Type B pancreatic cell (in vitro differentiated cells): ENCODE data around the gene MAP2. TPM values are rescaled to one million over a fixed set of nuclear protein-coding genes. Genes with fewer than 3 reads are reported as not detected.

ENCODE experiments used
- DNase-seq: peaks from one replicate; pipeline ENCODE4 v3.0.0; 2021; ENCODE audit warnings: mixed read lengths; ENCODE audit not compliant: unreplicated experiment; ENCODE audit errors: extremely low spot score
- H3K27ac Mint-ChIP-seq: 2 replicates; pipeline ENCODE4 v1.8.0; 2021; ENCODE audit warnings: mild to moderate bottlenecking, mixed read lengths
- H3K27me3 Mint-ChIP-seq: 2 replicates; pipeline ENCODE4 v1.8.0; 2021; ENCODE audit warnings: mixed read lengths
- H3K36me3 Mint-ChIP-seq: 2 replicates; pipeline ENCODE4 v1.8.0; 2021; ENCODE audit warnings: mixed read lengths
- H3K4me1 Mint-ChIP-seq: one replicate; pipeline ENCODE4 v1.8.0; 2021; ENCODE audit warnings: mixed read lengths; ENCODE audit not compliant: unreplicated experiment
- H3K4me3 Mint-ChIP-seq: 2 replicates; pipeline ENCODE4 v1.8.0; 2021; ENCODE audit warnings: mild to moderate bottlenecking, mixed read lengths
- H3K9me3 Mint-ChIP-seq: 2 replicates; pipeline ENCODE4 v1.8.0; 2021; ENCODE audit warnings: mixed read lengths
- total RNA-seq: library from RNA; stranded (reverse); gene quantifications from 2 replicates; pipeline ENCODE4 v1.2.1, GENCODE V29; 2021; ENCODE audit warnings: low replicate concordance
- TF ChIP-seq, protein P1 (sequence below): fragments of 200-600 bp; sonication (generic); conservative IDR thresholded peaks from 2 replicates; pipeline ENCODE4 v1.5.0; 2021; ENCODE audit warnings: antibody characterized with exemption, mild to moderate bottlenecking

MAP2 gene
- total RNA-seq, 1 donor from 2014 or later, result 37.5 TPM

GRCh38 chr2:209638346-209638745, 214.5 kb downstream of the MAP2 start:
- TF ChIP-seq, protein P1, sequence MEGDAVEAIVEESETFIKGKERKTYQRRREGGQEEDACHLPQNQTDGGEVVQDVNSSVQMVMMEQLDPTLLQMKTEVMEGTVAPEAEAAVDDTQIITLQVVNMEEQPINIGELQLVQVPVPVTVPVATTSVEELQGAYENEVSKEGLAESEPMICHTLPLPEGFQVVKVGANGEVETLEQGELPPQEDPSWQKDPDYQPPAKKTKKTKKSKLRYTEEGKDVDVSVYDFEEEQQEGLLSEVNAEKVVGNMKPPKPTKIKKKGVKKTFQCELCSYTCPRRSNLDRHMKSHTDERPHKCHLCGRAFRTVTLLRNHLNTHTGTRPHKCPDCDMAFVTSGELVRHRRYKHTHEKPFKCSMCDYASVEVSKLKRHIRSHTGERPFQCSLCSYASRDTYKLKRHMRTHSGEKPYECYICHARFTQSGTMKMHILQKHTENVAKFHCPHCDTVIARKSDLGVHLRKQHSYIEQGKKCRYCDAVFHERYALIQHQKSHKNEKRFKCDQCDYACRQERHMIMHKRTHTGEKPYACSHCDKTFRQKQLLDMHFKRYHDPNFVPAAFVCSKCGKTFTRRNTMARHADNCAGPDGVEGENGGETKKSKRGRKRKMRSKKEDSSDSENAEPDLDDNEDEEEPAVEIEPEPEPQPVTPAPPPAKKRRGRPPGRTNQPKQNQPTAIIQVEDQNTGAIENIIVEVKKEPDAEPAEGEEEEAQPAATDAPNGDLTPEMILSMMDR, result no peak
- no peak overlapping the region for H3K4me3 Mint-ChIP-seq
- no peaks in the 10 kb centered on the region for H3K4me1 Mint-ChIP-seq
- no peaks in the 10 kb centered on the region for H3K9me3 Mint-ChIP-seq
- H3K36me3 Mint-ChIP-seq, result no peaks in the 10 kb centered on the region
- H3K27ac Mint-ChIP-seq, result no peak overlapping the region
- DNase-seq, result no peak
- no peaks in the 10 kb centered on the region for H3K27me3 Mint-ChIP-seq

DNA sequence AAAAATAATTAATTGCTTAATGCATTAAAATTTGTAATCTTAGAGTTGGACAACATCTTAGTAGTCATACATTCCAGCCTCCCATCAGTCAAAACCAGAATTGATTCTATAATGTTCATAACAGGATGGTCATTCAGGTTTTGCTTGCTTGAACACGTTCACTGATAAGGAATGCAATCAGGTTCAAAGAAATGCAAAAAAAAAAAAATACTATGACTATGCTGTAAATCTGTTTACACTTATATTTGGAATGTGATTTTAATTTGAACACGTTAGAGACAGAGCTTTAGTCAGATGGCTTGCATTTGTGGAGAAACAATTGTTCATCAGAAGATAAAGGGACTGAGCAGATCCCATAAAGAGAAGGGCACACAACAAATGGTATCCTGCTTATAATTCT, 216.5 kb downstream of the MAP2 start:
- H3K4me3 Mint-ChIP-seq, result no peak overlapping the region
- TF ChIP-seq, protein P1, result no peak
- no peaks in the 10 kb centered on the region for H3K4me1 Mint-ChIP-seq
- DNase-seq, result no peak
- peak overlapping the region; percentile 32 for H3K27ac Mint-ChIP-seq
- no peaks in the 10 kb centered on the region for H3K9me3 Mint-ChIP-seq
- H3K36me3 Mint-ChIP-seq, result no peaks in the 10 kb centered on the region
- H3K27me3 Mint-ChIP-seq, result no peaks in the 10 kb centered on the region

DNA sequence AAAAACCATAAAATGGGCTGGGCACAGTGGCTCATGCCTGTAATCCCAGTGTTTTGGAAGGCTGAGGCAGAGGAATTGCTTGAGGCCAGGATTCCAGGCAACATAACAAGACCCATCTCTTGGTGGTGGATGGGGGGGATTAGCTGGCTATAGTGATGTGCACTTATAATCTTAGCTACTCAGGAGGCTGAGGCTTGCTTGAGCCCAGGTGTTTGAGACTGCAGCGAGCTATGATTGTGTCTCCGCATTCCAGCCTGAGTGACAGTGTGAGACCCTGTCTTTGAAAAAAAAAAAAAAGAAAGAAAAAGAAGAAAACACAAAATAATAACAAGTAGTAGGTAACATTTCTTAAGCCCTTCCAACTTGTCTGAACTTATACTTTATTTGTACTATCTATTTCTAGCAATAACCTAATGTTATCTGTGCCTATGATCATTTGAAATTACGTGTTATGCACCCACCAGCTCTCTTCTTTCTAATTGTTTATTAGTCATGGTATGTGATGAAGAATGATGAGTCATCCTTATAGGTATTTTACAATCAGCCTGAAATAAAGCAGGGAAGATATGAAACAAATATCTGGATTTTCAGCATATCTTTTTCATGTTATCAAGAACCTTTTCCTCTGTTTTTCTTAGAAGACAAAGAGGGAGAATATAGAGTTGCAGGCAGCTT, 218.4 kb downstream of the MAP2 start:
- no peaks in the 10 kb centered on the region for H3K27me3 Mint-ChIP-seq
- DNase-seq, result no peak
- H3K27ac Mint-ChIP-seq, result no peak overlapping the region
- no peaks in the 10 kb centered on the region for H3K36me3 Mint-ChIP-seq
- TF ChIP-seq, protein P1, result no peak
- no peaks in the 10 kb centered on the region for H3K9me3 Mint-ChIP-seq
- no peak overlapping the region for H3K4me3 Mint-ChIP-seq
- no peaks in the 10 kb centered on the region for H3K4me1 Mint-ChIP-seq

GRCh38 chr2:209644842-209645241, 221.0 kb downstream of the MAP2 start:
- no peaks in the 10 kb centered on the region for H3K36me3 Mint-ChIP-seq
- H3K27me3 Mint-ChIP-seq, result no peaks in the 10 kb centered on the region
- TF ChIP-seq, protein P1, result no peak
- no peak overlapping the region for H3K4me3 Mint-ChIP-seq
- H3K9me3 Mint-ChIP-seq, result no peaks in the 10 kb centered on the region
- DNase-seq, result no peak
- no peak overlapping the region for H3K27ac Mint-ChIP-seq
- H3K4me1 Mint-ChIP-seq, result no peaks in the 10 kb centered on the region

DNA sequence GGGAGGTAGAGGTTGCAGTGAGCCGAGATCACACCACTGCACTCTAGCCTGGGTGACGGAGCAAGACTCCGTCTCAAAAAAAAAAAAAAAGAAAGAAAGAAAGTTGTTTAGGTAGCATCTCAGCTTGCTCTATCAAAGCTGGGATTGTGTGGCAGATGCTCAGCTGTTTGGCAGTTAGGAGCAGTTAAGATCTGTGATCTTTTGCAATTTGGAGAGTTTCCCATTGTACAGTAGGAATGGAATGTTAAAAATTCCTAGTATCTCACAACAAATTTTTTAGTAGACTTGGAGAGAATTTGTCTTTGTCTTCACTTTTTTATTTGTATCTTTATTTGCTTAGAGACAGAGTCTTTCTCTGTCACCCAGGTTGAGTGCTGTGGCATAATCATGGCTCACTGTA, 224.9 kb downstream of the MAP2 start:
- TF ChIP-seq, protein P1, result no peak
- no peaks in the 10 kb centered on the region for H3K36me3 Mint-ChIP-seq
- no peaks in the 10 kb centered on the region for H3K4me1 Mint-ChIP-seq
- H3K27ac Mint-ChIP-seq, result no peak overlapping the region
- DNase-seq, result no peak
- H3K9me3 Mint-ChIP-seq, result no peaks in the 10 kb centered on the region
- no peak overlapping the region for H3K4me3 Mint-ChIP-seq
- no peaks in the 10 kb centered on the region for H3K27me3 Mint-ChIP-seq
